ENCODE measurements around the gene N4BP2.

DNA sequence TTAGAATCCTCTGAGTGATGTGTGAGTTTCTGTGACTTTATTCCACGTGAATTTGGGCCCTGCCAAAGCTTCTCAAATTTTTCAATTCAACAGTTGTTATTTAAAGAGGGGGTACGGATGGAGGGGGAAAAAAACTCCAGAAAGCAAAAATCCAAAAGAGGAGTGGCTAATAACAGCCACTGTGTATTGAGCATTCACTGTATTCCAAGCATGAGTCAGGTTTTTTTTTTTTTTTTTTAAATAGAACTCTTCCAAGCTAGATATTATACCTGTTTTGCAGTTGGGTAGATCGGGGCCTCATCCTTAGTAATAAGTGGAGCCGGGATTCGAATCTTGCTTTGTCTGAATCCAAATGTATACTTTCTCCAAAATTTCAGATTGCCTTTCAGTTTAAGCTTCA, 133.8 kb downstream of the N4BP2 start:
- TF ChIP-seq CTCF (IDR thresholded peaks at IDR 0.05) (no peak), EP300 (IDR thresholded peaks at IDR 0.05) (no peak), POLR2A (IDR thresholded peaks at IDR 0.05) (no peak), POLR2AphosphoS5 (IDR thresholded peaks at IDR 0.05) (no peak)

All from suprapubic skin (tissue), 4 donors.